GM21717 (cell line): ENCODE data around the gene IRX2.

ENCODE experiments used
- ATAC-seq: cut with Tn5 transposase; IDR thresholded peaks from one replicate; pipeline ENCODE4 v1.9.1; 2021; ENCODE audit warnings: mild to moderate bottlenecking, moderate library complexity; ENCODE audit not compliant: unreplicated experiment

The IRX2 gene

GRCh38 chr5:2699231-2699630, 52.2 kb downstream of the IRX2 start:
- ATAC-seq = no peak

GRCh38 chr5:2698581-2698980, 52.9 kb downstream of the IRX2 start:
- ATAC-seq = no peak

- no peak for ATAC-seq
These were observed 53.9 kb downstream of the IRX2 start for GRCh38 chr5:2697446-2698200.

GRCh38 chr5:2697041-2697440, 54.4 kb downstream of the IRX2 start:
- no peak for ATAC-seq
